GM18505 (cell line): Measurements from ENCODE around the gene WRAP73.

Experiments
- ATAC-seq: cut with Tn5 transposase; IDR thresholded peaks from one replicate; pipeline ENCODE4 v1.9.1; 2021; ENCODE audit not compliant: unreplicated experiment
- POLR2A ChIP-seq: IDR thresholded peaks from 4 replicates; pipeline ENCODE4 v1.6.1; 2011; ENCODE audit warnings: borderline replicate concordance; ENCODE audit not compliant: insufficient read depth, insufficient read length; ENCODE audit errors: extremely low read depth

WRAP73 gene

GRCh38 chr1:3689138-3689750 is 39.3 kb upstream of the WRAP73 start:
- no peak for TF ChIP-seq POLR2A
- ATAC-seq = no peak

DNA sequence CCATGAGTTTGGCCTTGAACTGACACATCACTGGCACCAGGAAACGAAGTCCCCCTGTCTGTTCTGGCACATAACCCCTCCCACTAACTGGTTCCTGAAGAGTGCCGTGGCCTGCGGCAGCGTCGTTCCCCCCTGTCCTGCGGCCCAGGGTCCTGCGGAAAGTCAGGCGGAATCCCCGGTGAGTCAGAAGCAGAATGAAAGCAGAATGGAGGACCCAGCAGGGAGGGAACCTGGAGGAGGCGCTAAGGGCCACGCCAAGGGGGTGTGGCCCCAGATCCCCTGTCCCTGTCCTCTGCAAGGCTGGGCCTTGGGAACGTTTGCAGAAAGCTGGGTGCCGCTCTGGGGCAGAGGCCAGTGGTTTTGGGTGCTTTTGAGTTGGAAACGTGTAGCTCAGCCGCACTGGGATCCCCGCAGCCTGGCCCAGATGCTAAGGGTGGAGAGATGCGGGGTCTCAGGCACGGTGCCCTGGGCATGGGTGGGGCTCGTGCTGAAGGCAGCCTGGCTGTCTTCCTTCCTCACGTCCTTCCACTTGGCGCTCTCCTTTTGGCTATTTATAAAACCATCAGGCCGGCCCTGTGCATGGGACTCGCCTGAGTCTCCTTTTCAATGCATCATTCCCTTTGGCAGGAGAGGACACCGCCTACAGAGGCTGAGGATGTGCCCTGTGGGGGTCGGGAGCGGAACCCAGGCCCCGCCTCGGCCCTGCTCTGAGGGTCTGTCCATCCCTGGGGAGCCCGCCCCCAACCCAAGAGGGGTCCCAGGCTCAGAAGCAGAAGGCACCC is 38.6 kb upstream of the WRAP73 start:
- no peak for ATAC-seq
- no peak for TF ChIP-seq POLR2A

- TF ChIP-seq POLR2A = no peak
- ATAC-seq = no peak
These were observed 37.6 kb upstream of the WRAP73 start for GRCh38 chr1:3687504-3687903.

DNA sequence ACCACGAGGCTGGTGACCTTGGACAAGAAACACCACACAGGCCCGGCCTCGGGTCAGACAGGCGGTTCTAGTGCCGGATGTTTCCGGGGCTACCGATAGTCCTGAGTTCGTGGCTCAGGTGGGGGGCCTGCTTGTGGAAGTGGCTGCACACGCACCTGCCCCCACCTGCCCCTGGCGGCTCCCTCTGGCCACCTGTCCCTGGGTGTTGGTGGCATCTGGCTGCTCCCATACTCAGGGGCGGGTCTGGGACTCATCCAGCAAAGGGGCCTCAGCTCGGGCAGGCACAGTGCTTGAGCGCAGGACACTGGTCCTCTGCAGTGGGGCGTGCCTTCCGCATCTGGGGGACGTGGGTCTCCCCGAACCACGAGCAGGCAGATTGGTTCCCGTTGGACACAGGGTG is 36.0 kb upstream of the WRAP73 start:
- TF ChIP-seq POLR2A = no peak
- ATAC-seq = no peak

DNA sequence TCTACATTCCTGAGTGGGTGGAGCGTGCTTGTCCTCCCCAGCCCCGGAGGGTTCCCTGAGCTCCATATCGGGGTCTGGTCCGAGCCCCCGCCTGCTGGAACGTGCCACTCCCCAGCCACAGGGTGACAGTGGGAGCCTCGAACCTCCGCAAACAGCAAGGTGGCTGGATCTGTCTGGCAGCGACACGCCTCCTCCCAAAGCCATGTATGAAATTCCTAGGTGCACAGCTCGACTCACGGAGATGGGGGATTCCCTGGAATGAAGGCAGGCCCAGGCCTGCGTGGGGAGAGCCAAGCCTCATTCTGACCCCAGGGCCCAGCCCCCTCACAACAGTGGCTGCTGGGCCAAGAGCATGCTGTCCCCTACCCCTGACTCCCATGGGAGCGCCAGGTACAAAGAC is 35.3 kb upstream of the WRAP73 start:
- no peak for ATAC-seq
- TF ChIP-seq POLR2A = no peak

- TF ChIP-seq POLR2A = no peak
- no peak for ATAC-seq
These were observed 34.1 kb upstream of the WRAP73 start for GRCh38 chr1:3683992-3684391.

DNA sequence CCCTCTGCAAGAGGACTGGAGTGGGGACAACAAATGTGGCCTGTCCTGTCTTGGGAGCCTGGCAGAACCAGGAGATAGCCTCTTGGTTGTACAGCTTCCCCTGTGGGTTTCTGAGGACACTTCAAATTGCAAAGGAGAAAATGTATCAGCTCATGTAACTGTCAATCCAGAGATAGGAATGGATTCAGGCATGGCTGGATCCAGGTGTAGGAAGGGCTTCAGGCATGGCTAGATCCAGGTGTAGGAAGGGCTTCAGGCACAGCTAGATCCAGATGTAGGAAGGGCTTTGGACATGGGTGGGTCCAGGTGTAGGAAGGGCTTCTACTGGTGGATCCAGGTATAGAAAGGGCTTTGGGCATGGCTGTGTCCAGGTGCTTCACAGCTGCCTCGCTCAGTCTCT is 33.3 kb upstream of the WRAP73 start:
- TF ChIP-seq POLR2A = no peak
- ATAC-seq = no peak

GRCh38 chr1:3681898-3682806 is 32.2 kb upstream of the WRAP73 start:
- no peak for TF ChIP-seq POLR2A
- ATAC-seq = no peak

GRCh38 chr1:3681231-3681897 is 31.5 kb upstream of the WRAP73 start:
- ATAC-seq = no peak
- TF ChIP-seq POLR2A = no peak

- no peak for TF ChIP-seq POLR2A
- no peak for ATAC-seq
These were observed 30.8 kb upstream of the WRAP73 start for GRCh38 chr1:3680488-3681230.

GRCh38 chr1:3679799-3680453 is 30.0 kb upstream of the WRAP73 start:
- TF ChIP-seq POLR2A = no peak
- ATAC-seq = no peak

DNA sequence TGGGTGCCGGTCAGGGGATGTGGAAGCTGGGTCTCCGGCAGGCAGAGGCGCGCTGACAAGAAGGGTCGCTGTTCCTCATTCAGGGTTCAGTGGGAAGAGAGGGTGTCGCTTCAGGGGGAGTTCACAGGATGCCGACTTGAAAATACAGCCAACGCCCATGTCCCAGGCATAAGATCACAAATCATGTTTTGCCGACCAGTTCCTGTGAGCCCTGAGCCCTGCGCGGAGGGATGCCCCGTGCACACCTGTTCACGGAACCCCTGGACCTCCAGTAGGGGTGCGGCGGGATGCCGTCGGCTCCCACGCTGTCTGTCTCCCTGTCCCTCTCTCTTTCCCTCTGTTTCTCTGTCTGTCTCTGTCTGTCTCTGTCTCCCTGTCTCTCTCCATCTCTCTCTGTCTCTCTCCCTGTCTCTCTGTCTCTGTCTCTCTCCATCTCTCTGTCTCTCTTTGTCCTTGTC is 29.2 kb upstream of the WRAP73 start:
- no peak for TF ChIP-seq POLR2A
- no peak for ATAC-seq

GRCh38 chr1:3678361-3679097 is 28.6 kb upstream of the WRAP73 start:
- no peak for ATAC-seq
- TF ChIP-seq POLR2A = no peak
